Astrocyte (in vitro differentiated cells and primary cell): ENCODE results near the gene SLC44A5.

ENCODE experiments used
- EZH2 ChIP-seq: IDR thresholded peaks from 2 replicates; pipeline ENCODE4 v1.6.1; 2012; ENCODE audit warnings: mild to moderate bottlenecking, low read length, inconsistent platforms; ENCODE audit not compliant: insufficient read depth
- TF ChIP-seq, protein P1 (sequence below): IDR thresholded peaks from 2 replicates; pipeline ENCODE4 v1.5.1; 2011; ENCODE audit warnings: low read depth, mild to moderate bottlenecking, inconsistent platforms, low read length, moderate library complexity; ENCODE audit not compliant: insufficient read depth

DNA sequence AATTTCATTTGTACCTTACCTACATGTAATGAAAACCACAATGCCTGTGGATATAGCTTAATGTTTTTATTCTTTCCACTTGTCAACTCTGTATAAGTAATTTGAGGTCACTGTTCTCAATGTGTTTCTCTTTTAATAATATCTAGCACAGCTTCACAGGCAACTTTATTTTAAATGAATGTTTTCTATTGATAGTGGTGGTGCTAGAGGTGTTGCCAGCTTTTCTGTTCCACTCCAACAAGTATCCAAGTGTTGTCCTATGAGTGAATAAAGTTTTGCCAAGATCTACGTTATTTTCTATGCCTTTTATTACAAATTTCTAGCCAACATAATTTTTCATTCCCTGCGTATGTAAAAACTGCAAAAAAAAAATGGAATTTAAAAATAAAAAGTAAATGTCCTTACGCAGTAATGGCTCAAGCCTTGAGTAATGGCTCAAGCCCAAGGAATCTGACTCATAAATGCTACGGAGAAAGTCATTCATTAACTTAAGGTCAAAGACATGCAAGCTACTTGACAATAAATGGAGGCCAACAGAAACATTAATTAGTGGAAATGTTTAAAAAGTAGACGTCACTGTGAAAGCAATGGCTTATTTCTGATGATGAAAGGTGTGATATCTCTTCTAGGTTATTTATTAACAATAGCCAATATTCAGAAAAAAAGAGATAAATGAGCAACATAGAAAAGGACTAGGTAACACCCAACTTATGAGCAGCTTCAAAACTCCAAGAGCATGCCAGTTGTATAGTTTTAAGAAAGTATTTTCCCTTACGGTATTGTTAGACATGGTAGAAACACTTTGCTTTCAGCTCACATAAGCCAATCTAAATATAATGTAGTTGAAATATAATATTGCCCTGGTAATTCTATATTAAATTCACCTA is 71.4 kb downstream of the SLC44A5 start:
- TF ChIP-seq, protein P1, sequence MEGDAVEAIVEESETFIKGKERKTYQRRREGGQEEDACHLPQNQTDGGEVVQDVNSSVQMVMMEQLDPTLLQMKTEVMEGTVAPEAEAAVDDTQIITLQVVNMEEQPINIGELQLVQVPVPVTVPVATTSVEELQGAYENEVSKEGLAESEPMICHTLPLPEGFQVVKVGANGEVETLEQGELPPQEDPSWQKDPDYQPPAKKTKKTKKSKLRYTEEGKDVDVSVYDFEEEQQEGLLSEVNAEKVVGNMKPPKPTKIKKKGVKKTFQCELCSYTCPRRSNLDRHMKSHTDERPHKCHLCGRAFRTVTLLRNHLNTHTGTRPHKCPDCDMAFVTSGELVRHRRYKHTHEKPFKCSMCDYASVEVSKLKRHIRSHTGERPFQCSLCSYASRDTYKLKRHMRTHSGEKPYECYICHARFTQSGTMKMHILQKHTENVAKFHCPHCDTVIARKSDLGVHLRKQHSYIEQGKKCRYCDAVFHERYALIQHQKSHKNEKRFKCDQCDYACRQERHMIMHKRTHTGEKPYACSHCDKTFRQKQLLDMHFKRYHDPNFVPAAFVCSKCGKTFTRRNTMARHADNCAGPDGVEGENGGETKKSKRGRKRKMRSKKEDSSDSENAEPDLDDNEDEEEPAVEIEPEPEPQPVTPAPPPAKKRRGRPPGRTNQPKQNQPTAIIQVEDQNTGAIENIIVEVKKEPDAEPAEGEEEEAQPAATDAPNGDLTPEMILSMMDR: no peak
- TF ChIP-seq EZH2: no peak
